ENCODE data around the gene ZNF780A.
"Not testable (repeated sequence)": the region's sequence is repeated elsewhere in the genome, so short reads cannot be mapped to it uniquely, and the experiment has no call there.

The ZNF780A gene

DNA sequence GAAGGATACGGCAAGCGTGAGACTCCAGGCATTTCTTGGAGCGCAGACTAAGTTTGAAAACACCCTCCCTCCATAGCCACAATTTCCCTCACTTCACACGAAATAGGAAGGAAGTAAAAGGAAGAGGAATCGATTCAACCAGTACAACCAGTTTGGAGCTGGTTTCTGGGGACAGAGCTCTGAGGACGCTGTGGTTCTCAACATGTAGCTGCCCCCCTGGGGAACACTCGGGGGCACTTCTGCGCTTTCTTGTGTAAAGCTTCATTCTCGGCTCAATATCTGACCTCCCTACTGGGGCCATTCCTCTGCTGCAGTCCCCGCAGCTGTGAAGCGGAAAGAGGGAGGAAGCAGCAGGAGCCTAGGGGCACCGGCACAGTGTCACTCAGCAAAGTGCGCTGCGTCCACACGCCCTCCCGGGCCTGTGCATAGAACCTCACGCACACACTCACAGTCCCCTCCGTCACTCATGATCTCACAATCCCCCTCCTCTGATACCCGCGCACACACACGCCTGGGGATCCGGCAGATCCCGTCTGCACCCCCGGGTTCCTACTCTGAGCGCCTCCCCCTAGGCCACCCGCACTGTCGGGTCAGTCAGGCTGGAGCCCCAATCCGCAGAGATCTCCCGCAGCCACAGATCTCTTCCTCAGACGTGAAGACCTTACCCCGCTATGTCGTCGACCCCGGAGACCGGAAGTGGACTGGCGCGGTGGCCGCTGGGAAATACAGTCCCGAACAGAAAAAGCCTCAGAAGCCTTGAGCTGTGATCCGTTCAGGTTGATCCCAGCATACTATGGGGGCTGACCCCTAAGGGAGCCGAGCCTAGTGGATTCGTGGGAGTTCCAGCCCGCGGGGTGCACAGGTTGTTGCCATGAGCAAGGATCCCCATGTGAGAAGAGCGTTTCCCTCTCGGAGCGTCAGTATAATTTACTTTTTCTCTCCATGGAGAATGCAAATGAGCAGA lies at the start of gene ZNF780A:
Gene ZNF780A, minus strand, starts transcription at position 703 of the 964 bp plus-strand sequence. CDS start 6,190 bp downstream, outside the sequence.
- in situ Hi-C loops (cut with MboI; ENCODE audit: low sequenced_read_pairs): no loop called here

DNA sequence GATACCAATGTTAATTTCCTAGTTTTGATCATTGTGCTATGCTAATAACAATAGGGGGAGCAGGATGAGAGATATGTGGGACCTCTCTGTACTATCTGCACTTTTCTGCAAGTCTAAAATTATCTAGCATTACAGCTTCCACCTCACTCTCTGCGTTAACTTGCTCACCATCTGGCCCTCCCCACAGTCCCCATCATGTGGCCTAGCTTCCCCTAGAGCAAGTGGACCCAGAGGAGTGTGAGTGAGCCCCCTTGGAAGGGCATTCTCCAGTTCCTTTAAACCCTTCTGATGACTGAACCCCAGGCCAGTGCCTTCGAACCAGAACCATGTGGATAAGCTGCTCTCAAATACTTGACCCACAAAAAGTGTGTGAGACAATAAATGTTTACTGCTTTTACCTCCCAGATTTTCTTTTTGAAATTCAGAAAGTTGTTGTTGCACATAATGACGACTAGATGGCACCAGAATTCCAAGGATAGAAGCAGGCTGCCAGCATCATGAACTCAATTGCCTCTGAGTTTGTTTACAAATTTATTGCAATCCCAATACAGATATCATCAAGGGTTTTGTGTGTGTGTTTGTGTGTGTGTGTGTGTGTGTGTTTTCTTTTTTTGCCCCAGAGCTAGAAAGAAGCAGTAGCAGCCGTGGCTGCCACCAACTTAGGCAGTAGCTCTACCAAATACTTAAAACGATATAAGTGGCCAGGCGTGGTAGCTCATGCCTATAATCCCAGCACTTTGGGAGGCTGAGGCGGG lies 49.0 kb upstream of the ZNF780A start:
- in situ Hi-C loops (cut with MboI; ENCODE audit: low sequenced_read_pairs): no loop called here

DNA sequence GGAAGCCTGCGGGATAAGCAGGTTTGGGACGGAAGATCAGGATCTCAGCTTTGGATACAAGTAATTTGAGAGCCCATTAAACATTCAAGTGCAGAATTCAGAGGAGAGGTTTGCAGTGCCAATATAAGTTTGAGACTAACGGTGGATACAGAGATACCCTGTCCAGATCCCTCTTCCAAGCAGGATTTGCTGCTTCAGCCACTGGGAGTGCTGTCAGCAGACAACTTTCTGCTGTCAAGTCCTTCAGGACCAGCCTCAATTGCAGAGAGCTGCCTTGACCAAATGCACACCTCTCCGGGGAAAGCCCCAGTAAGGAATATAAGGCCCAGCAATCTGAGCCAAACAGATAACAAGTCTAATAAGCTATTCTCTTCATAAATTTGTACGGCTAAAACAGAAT lies 46.1 kb upstream of the ZNF780A start:
- in situ Hi-C loops (cut with MboI; ENCODE audit: low sequenced_read_pairs): no loop called here

DNA sequence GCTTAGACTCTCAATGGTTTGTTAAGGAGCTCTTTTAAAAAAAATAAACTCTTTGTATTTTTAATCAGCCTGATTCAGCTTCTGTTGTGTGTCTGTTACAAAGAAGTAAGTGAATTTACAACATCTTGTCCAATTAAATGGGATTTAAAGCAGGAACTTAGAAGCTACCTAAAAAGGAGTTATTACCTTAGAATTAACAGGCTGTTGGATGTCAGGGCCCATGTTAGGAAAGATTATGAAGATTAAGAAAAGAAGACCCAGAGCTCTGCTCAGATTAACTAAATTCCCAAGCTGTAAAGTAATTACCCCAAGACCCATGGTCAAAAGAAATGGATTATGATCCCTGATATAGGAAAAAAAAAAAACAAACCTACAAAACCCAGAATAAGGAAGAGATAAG lies 44.1 kb upstream of the ZNF780A start:
- in situ Hi-C loops (cut with MboI; ENCODE audit: low sequenced_read_pairs): no loop called here

DNA sequence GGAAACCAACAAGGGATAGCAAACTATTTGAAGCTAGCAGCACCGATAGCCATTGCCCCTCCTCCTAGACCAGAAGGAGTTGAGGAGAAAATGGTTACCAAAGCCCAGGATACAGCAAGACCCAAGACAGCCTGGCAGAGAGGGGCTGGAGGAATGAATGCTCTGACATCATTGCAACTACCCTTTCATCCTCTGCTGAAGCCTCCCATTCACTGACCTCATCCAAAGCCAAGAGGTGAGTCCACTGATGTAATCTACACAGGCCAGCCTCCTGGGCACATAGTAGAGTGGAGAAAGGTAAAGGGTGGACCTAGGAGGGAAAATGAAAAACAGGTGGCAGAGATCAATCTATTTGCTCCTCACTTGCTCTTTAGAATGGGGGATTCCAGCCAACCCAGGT lies 42.7 kb upstream of the ZNF780A start:
- in situ Hi-C loops (cut with MboI; ENCODE audit: low sequenced_read_pairs): no loop called here

DNA sequence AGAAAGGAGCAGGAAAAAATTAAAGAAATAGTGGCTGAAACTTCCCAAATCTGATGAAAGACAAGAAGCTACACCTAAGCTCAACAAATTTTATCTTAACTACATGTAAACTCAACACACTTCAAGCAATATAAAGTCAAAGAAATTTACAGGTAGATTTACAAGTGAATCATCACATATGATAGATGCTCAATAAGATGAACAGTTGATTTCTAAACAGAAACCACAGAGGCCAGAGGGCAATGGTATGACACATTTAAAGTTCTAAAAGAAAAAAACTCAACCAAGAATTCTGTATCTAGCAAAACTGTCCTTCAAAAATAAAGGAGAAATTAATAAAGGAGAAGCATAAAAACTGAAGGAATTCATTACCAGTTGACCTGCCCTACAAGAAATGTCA lies 39.3 kb upstream of the ZNF780A start:
- in situ Hi-C loops (cut with MboI; ENCODE audit: low sequenced_read_pairs): no loop called here

DNA sequence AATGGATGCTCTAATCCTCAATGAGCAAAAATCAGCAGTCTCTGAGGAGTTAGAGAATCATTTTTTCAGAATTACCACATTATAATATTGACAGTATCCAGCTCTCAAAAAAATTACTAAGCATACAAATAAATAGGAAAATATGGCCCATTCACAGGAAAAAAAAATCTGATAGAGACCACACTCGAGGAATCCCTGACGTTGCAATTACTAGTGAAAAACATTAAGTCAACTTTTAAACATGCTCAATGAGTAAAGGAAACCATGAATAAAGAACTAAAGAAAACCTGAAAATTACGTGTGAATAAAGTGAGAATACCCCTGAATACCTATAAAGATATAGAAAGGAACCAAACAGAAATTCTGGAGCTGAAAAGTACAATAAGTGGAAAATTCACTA lies 38.7 kb upstream of the ZNF780A start:
- in situ Hi-C loops (cut with MboI; ENCODE audit: low sequenced_read_pairs): no loop called here

DNA sequence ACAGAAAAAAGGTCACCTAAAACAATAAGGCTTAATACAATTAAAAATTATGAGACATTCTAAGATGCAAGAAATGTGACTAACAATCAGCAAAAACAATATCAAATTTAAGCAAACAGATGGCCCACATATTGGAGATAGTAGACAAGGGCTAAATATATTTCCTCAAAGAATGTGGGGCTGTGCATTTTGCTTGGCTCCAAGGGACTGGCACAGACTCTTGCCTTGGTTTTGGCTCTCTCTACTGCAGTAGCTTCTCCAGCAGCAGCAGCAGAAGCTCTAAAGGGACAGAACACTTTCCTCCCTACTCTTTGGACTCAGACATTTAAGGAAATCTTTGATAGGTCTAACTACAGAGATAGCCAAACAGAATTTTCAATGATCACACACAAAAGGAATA lies 38.2 kb upstream of the ZNF780A start:
- in situ Hi-C loops (cut with MboI; ENCODE audit: low sequenced_read_pairs): no loop called here

DNA sequence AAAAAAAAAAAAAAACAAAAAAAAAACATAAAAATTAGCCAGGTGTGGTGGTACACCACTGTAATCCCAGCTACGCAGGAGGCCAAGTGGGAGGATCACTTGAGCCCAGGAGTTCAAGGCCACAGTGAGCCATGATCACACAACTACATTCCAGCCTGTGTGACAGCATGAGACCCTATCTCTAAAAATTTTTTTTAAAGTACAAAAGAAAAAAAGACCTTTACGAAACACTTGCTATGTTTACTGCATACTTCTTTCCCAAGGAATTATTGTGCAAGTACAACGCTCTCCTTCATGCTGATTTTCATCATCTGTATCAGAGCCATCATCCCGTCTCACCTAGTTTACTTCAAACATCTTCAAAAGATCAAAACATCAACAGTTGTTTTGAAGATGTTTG lies 28.6 kb upstream of the ZNF780A start:
- in situ Hi-C loops (cut with MboI; ENCODE audit: low sequenced_read_pairs): no loop called here

DNA sequence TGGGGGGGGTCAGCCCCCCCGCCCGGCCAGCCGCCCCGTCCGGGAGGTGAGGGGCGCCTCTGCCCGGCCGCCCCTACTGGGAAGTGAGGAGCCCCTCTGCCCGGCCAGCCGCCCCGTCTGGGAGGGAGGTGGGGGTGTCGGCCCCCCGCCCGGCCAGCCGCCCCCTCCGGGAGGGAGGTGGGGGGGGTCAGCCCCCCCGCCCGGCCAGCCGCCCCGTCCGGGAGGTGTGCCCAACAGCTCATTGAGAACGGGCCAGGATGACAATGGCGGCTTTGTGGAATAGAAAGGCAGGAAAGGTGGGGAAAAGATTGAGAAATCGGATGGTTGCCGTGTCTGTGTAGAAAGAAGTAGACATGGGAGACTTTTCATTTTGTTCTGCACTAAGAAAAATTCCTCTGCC lies 27.9 kb upstream of the ZNF780A start:
- in situ Hi-C loops (cut with MboI; ENCODE audit: low sequenced_read_pairs): not testable (repeated sequence)

DNA sequence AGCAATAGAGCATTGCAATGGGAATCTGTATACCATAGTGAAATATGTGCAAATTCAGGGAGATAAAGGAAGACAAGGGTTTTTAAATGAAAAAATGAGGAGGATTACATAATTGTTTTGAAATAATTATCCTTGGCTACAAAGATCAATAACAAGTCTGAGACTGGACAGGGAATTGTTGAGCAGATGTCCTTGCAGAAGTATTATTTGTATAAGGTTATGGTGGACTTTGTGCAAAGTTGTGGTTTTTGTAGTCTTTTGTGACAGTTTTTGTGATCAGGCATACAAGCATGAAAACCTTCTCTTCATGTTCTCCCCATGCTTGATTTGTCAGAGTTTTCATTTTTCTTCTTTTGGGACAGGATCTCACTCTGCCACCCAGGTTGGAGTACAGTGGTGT lies 25.3 kb upstream of the ZNF780A start:
- in situ Hi-C loops (cut with MboI; ENCODE audit: low sequenced_read_pairs): no loop called here

DNA sequence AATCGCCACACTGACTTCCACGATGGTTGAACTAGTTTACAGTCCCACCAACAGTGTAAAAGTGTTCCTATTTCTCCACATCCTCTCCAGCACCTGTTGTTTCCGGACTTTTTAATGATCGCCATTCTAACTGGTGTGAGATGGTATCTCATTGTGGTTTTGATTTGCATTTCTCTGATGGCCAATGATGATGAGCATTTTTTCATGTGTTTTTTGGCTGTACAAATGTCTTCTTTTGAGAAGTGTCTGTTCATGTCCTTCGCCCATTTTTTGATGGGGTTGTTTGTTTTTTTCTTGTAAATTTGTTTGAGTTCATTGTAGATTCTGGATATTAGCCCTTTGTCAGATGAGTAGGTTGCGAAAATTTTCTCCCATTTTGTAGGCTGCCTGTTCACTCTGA lies 23.4 kb upstream of the ZNF780A start:
- in situ Hi-C loops (cut with MboI; ENCODE audit: low sequenced_read_pairs): not testable (repeated sequence)

DNA sequence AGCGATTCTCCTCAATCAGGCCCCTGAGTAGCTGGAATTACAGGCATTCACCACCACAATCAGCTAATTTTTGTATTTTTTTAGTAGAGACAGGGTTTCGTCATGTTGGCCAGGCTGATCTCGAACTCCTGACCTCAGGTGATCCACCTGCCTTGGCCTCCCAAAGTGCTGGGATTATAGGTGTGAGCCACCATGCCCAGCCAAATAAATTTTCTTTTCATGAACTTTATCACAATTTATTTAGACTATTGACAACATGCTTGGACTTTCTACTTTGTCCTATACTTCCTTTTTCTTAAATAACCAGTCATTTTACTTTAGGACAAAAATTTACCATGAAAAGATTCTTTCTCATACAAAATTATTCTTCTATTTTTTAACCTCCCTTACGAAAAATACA lies 21.5 kb upstream of the ZNF780A start:
- in situ Hi-C loops (cut with MboI; ENCODE audit: low sequenced_read_pairs): not testable (repeated sequence)

DNA sequence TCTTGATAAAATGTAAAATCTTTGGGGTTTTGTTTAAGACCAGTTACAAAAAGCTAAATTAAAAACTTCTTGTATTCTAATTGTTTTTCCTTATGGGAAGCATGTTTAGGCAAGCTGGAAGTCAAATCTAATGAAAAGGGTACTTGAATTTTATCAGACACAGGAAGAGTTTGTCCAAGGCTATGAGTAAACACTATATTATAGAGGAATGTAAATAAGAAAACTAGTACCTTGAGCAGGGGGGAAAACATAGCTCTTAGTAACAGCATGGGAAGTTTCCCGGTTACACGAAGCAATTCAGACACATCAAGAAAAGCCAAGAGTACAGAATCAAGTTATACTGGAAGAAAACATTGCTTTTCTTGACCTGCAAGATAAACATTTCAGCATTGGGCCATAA lies 19.8 kb upstream of the ZNF780A start:
- in situ Hi-C loops (cut with MboI; ENCODE audit: low sequenced_read_pairs): no loop called here

DNA sequence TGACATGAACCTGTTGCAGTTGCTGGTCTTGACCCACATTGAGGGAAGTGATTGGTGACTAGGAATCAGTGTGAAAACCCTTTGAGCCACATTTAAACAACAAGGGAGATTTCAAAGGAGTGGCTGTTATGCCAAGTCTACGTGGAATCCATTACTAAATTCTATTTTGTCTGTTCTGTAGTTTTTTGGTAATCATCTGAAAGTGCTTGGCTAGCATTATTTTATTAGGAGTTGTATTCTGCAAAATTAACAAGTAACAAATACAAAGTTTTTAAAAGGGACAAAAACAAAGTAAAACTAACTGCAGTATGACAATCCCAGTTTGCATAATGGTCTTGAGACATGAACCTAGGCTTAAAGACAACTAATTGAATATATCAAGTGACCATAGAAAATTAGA lies 14.0 kb upstream of the ZNF780A start:
- in situ Hi-C loops (cut with MboI; ENCODE audit: low sequenced_read_pairs): no loop called here

DNA sequence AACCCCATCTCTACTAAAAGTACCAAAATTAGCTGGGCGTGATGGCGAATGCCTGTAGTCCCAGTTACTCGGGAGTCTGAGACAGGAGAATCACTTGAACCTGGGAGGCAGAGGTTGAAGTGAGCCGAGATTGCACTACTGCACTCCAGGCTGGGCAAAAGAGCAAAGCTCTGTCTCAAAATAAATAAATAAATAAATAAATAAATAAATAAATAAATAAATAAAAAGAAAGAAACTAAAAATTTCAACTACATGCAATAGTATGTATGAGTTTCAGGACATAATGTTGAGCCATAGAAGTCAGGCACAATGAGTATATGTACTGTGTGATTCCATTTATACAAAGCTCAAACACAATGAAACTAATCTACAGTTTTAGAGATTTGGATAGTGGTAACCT lies 12.9 kb upstream of the ZNF780A start:
- in situ Hi-C loops (cut with MboI; ENCODE audit: low sequenced_read_pairs): no loop called here

DNA sequence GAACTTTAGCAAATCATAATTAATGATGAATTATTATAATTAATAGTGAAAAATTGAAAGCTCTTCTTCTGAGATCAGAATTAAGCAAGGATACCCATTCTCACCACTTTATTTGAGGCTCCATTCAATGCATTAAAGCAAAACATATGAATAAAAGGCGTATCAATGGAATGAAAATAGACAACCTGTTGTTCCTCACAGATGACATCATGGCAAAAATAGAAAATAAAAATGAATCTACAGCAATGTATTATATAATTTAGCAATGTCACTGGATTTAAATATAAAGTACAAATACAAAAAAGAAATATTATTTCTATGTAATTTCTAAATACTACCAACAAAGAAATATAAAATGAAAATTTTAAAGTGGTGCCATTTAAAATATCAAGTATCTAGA lies 11.1 kb upstream of the ZNF780A start:
- in situ Hi-C loops (cut with MboI; ENCODE audit: low sequenced_read_pairs): no loop called here

DNA sequence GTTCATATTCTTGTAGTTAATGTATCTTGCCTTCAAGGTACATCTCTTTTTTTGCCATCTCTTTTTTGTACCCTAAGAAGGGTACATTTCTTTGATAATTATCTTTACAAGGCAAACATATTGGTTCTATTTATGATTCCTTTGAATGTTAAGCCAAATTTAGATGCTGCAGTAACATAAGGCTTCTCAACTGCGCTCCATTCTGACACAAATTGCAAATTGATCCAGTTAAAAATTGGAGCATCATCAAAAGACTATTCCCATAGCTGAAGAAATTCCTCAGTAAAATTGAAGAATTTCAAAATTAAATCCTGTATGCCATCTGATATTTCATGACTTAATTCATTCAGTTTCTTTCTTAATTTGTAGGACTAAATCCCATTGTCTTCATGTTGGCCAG lies 2.7 kb upstream of the ZNF780A start:
- in situ Hi-C loops (cut with MboI; ENCODE audit: low sequenced_read_pairs): no loop called here

DNA sequence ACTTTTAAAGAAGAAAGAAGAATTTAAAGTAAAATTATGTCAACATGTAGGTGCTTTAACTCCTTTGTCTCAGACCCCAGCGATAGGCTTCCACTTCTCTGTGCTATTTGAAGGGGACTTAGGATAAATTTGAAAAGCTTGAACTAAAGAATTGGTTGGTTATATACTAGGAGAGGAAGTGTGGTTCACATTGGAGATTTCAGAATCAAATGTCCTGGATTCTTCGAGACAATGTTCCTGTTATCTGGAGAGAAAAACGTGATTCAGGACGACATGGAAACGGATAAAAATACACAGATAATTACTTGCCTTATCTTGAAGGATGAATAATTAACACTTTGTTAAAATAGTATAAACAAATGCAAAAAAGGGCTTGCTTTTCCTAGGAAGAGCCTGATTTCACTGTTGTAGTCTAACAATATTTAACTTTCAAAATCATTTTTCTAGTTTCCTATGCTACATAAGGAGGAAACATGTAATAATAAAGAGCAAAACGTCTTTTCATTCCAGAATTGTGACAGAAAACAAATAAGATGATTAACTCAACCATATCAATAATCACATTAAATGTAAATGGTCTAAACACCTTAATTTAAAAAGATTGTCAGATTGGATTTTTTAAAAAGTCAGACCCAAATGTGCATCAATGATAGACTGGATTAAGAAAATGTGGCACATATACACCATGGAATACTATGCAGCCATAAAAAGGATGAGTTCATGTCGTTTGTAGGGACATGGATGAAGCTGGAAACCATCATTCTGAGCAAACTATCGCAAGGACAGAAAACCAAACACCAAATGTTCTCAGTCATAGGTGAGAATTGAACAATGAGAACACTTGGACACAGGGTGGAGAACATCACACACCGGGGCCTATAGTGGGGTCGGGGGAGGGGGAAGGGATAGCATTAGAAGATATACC lies 724 bp upstream of the ZNF780A start:
- in situ Hi-C loops (cut with MboI; ENCODE audit: low sequenced_read_pairs): no loop called here

DNA sequence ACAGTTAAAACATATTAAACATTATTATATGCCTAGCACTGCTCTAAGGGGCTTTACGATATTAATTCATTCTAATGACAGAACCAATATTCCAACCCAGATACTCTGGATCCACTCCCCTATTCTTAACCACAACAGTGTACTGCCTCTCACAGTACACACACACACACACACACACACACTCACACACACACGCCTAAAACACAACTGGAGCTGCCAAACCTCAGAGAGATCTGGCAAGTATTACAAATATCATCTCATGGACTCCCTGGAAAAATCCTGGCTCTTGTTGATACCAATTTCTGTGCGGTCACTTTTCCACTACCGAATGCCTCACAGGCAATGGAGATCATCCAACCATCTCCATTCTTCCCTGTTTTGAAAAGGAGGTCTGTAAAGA lies 1.3 kb downstream of the ZNF780A start:
- in situ Hi-C loops (cut with MboI; ENCODE audit: low sequenced_read_pairs): no loop called here
